ENCODE measurements around the gene SPATA6L. TPM values are rescaled to one million over a fixed set of nuclear protein-coding genes. Genes with fewer than 3 reads are reported as not detected.

The SPATA6L gene
- total and polyA plus RNA-seq, 4 donors = 1.6 to 6.2 (median 2.2) TPM

- TF ChIP-seq YY1 (IDR thresholded peaks at IDR 0.05) (no peak), FOXA1 (IDR thresholded peaks at IDR 0.05) (no peak), HNF4G (IDR thresholded peaks at IDR 0.05) (no peak), NR2F2 (IDR thresholded peaks at IDR 0.05) (no peak)
Observed at GRCh38 chr9:4553951-4554381, 112.3 kb downstream of the SPATA6L start (continued).

GRCh38 chr9:4550777-4551484, 115.3 kb downstream of the SPATA6L start:
- peaks cover 0 to 6% (median 0%) of the 10 kb centered on the region in 4 donors for H3K36me3 ChIP-seq (ENCODE audit: control insufficient read depth in 4 of 4, insufficient read depth in 3 of 4, low read depth in 1 of 4, low read length in 3 of 4)
- 20% methylated on average over 4 of the region's 4 CpGs for WGBS
- H3K9ac ChIP-seq (ENCODE audit: low read depth in 1 of 2, low read length in 2 of 2) = peak overlapping the region in 1 of 2 donors; percentile 52
- no peaks in the 10 kb centered on the region for H3K27me3 ChIP-seq (ENCODE audit: control insufficient read depth in 4 of 4, insufficient read depth in 4 of 4, low read length in 3 of 4)
- peaks cover 11 to 37% (median 22%) of the 10 kb centered on the region in 4 donors for H3K4me1 ChIP-seq (ENCODE audit: control insufficient read depth in 4 of 4, insufficient read depth in 4 of 4, low read length in 3 of 4)
- no peak overlapping the region for H3K4me3 ChIP-seq (ENCODE audit: low read depth in 1 of 3, low read length in 3 of 3)
- TF ChIP-seq FOXA1 (IDR thresholded peaks at IDR 0.05) (peak; percentile 36), RXRA (IDR thresholded peaks at IDR 0.05) (peak; percentile 79 to 90), REST (IDR thresholded peaks at IDR 0.05) (no peak), NR2F2 (IDR thresholded peaks at IDR 0.05) (peak; percentile 44), JUND (IDR thresholded peaks at IDR 0.05) (peak in 1 of 2 donors; percentile 20), CTCF (IDR thresholded peaks at IDR 0.05; ENCODE audit: low read depth, low read length, missing input control) (no peak), HNF4G (IDR thresholded peaks at IDR 0.05) (peak; percentile 67), TAF1 (conservative IDR thresholded peaks at IDR 0.05) (no peak), GABPA (IDR thresholded peaks at IDR 0.05 in 1 of 2, conservative IDR thresholded peaks at IDR 0.05 in 1 of 2) (no peak), RAD21 (IDR thresholded peaks at IDR 0.05) (peak; percentile 13 to 49), SP1 (IDR thresholded peaks at IDR 0.05) (peak; percentile 90), FOXA2 (IDR thresholded peaks at IDR 0.05) (peak; percentile 24), YY1 (IDR thresholded peaks at IDR 0.05) (peak; percentile 43), HNF4A (conservative IDR thresholded peaks at IDR 0.05) (peak; percentile 72 to 89), EGR1 (IDR thresholded peaks at IDR 0.05; ENCODE audit: low read depth in 2 of 2) (no peak)
- TF ChIP-seq, protein P1, sequence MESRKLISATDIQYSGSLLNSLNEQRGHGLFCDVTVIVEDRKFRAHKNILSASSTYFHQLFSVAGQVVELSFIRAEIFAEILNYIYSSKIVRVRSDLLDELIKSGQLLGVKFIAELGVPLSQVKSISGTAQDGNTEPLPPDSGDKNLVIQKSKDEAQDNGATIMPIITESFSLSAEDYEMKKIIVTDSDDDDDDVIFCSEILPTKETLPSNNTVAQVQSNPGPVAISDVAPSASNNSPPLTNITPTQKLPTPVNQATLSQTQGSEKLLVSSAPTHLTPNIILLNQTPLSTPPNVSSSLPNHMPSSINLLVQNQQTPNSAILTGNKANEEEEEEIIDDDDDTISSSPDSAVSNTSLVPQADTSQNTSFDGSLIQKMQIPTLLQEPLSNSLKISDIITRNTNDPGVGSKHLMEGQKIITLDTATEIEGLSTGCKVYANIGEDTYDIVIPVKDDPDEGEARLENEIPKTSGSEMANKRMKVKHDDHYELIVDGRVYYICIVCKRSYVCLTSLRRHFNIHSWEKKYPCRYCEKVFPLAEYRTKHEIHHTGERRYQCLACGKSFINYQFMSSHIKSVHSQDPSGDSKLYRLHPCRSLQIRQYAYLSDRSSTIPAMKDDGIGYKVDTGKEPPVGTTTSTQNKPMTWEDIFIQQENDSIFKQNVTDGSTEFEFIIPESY (IDR thresholded peaks at IDR 0.05) = no peak
- TF ChIP-seq, protein P2, sequence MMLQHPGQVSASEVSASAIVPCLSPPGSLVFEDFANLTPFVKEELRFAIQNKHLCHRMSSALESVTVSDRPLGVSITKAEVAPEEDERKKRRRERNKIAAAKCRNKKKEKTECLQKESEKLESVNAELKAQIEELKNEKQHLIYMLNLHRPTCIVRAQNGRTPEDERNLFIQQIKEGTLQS (IDR thresholded peaks at IDR 0.05) = peak; percentile 28
- TF ChIP-seq, protein P3, sequence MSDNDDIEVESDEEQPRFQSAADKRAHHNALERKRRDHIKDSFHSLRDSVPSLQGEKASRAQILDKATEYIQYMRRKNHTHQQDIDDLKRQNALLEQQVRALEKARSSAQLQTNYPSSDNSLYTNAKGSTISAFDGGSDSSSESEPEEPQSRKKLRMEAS (IDR thresholded peaks at IDR 0.05) = peak; percentile 71
- H3K27ac ChIP-seq (ENCODE audit: low read depth in 1 of 2, low read length in 2 of 2) = peak overlapping the region; percentile 87 to 91
- H3K9me3 ChIP-seq (ENCODE audit: control insufficient read depth in 4 of 4, low read length in 3 of 4) = no peaks in the 10 kb centered on the region
- no peak for DNase-seq (ENCODE audit: low spot score)

Data from liver (tissue), 9 donors.